Kidney epithelial cell (primary cell): Measurements from ENCODE around the gene PRPS2. TPM values are rescaled to one million over a fixed set of nuclear protein-coding genes. Genes with fewer than 3 reads are reported as not detected.

ENCODE experiments used
- DNase-seq: peaks from one replicate; pipeline ENCODE4 v3.0.0-alpha.2; 2010; ENCODE audit warnings: low read depth
- H3K27me3 ChIP-seq: 2 replicates; pipeline ENCODE4 v1.6.0; 2011; ENCODE audit warnings: low read length; ENCODE audit not compliant: control insufficient read depth, insufficient read depth
- H3K36me3 ChIP-seq: 2 replicates; pipeline ENCODE4 v1.5.1; 2011; ENCODE audit warnings: low read length; ENCODE audit not compliant: control insufficient read depth, insufficient read depth
- H3K4me3 ChIP-seq: 2 replicates; pipeline ENCODE4 v1.5.1; 2011; ENCODE audit warnings: low read depth, mild to moderate bottlenecking, control low read depth, low read length
- CTCF ChIP-seq: IDR thresholded peaks from 2 replicates; pipeline ENCODE4 v1.5.1; 2011; ENCODE audit warnings: mild to moderate bottlenecking, moderate library complexity, low read length, control low read depth, inconsistent platforms; ENCODE audit not compliant: insufficient read depth, poor library complexity, severe bottlenecking
- total RNA-seq: library from RNA; depleted of rRNA; stranded (reverse); fragments of >200 nt; gene quantifications from 2 replicates; pipeline ENCODE4 v1.2.3, GENCODE V29; 2015

PRPS2 gene
- total RNA-seq, 1 donor from 2014 or later: 25.4 TPM

- TF ChIP-seq CTCF: no peak
- DNase-seq: no peak
- no peak overlapping the region for H3K4me3 ChIP-seq
- H3K27me3 ChIP-seq: no peaks in the 10 kb centered on the region
- no peaks in the 10 kb centered on the region for H3K36me3 ChIP-seq
Measured at GRCh38 chrX:12868747-12869146, 77.5 kb downstream of the PRPS2 start.

- Histone ChIP-seq H3K4me3 (no peak overlapping the region), H3K36me3 (no peaks in the 10 kb centered on the region), H3K27me3 (no peaks in the 10 kb centered on the region)
- no peak for DNase-seq
- TF ChIP-seq CTCF: no peak
Measured at GRCh38 chrX:12871257-12871656, 80.0 kb downstream of the PRPS2 start.

- Histone ChIP-seq H3K4me3 (no peak overlapping the region), H3K36me3 (no peaks in the 10 kb centered on the region), H3K27me3 (no peaks in the 10 kb centered on the region)
- DNase-seq: no peak
- TF ChIP-seq CTCF: no peak
Measured at GRCh38 chrX:12872741-12873140, 81.5 kb downstream of the PRPS2 start.

Other genes starting within 250 kb of the PRPS2 start
- not detected in 2 replicates for gene TLR7, start 75.7 kb downstream of the PRPS2 start, total RNA-seq
- not detected in 2 replicates for gene TLR8, start 115.2 kb downstream of the PRPS2 start, total RNA-seq
- gene TMSB4X, start 183.7 kb downstream of the PRPS2 start, total RNA-seq: 2,437 and 3,601 TPM in 2 replicates